HFFc6 (cell line): ENCODE results near the gene KCNIP4. TPM values are rescaled to one million over a fixed set of nuclear protein-coding genes. Genes with fewer than 3 reads are reported as not detected.

Source experiments
- DNase-seq: peaks from one replicate; pipeline ENCODE4 v3.0.0-alpha.2; 2018
- H3K27ac Mint-ChIP-seq: 2 replicates; pipeline ENCODE4 v1.8.0; 2020; ENCODE audit warnings: mild to moderate bottlenecking, mixed read lengths
- H3K27me3 Mint-ChIP-seq: 2 replicates; pipeline ENCODE4 v1.8.0; 2021; ENCODE audit warnings: mild to moderate bottlenecking, moderate library complexity, mixed read lengths; ENCODE audit not compliant: insufficient read depth
- H3K36me3 Mint-ChIP-seq: 2 replicates; pipeline ENCODE4 v1.8.0; 2021; ENCODE audit warnings: low read depth, mixed read lengths
- H3K4me1 Mint-ChIP-seq: 2 replicates; pipeline ENCODE4 v1.8.0; 2020; ENCODE audit warnings: low read depth, mixed read lengths
- H3K4me3 Mint-ChIP-seq: 2 replicates; pipeline ENCODE4 v1.8.0; 2020; ENCODE audit warnings: mild to moderate bottlenecking, moderate library complexity, mixed read lengths
- H3K9me3 Mint-ChIP-seq: 2 replicates; pipeline ENCODE4 v1.8.0; 2020; ENCODE audit warnings: mild to moderate bottlenecking, mixed read lengths
- total RNA-seq, 6 experiments: library from RNA; stranded (reverse); fragmentation: NEBNext Ultra II Directional; extraction: Animal tissue kit (Norgen Biotek cat#: 25700); gene quantifications; 2 replicates in 1 of 6; 3 replicates in 5 of 6; pipeline ENCODE4 v1.2.3, GENCODE V29; 2021
- TF ChIP-seq, protein P1 (sequence below): fragments of 200-600 bp; sonication (generic); IDR thresholded peaks from 2 replicates; pipeline ENCODE4 v1.5.0; 2021; ENCODE audit warnings: antibody characterized with exemption, mild to moderate bottlenecking

KCNIP4 gene
- total RNA-seq, 6 experiments from 2014 or later: not detected

DNA sequence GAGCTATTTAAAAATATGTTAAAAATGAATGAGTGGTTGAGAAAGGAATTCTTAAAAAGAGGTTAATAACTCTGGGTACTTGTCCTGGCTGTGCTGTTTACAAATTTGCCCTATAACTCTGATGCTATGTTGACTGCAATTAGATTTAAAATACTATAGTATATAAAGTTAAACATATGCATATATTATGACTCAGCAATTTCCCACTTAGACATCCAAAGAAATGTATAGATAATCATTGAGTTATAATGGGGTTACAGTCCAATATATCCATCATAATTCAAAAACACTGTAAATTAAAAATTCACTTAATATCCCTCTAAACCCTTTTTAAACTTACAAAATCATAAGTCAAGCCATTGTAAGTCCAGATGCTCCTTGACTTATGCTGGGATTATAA, 818.0 kb downstream of the KCNIP4 start:
- H3K36me3 Mint-ChIP-seq: no peaks in the 10 kb centered on the region
- DNase-seq: no peak
- TF ChIP-seq, protein P1, sequence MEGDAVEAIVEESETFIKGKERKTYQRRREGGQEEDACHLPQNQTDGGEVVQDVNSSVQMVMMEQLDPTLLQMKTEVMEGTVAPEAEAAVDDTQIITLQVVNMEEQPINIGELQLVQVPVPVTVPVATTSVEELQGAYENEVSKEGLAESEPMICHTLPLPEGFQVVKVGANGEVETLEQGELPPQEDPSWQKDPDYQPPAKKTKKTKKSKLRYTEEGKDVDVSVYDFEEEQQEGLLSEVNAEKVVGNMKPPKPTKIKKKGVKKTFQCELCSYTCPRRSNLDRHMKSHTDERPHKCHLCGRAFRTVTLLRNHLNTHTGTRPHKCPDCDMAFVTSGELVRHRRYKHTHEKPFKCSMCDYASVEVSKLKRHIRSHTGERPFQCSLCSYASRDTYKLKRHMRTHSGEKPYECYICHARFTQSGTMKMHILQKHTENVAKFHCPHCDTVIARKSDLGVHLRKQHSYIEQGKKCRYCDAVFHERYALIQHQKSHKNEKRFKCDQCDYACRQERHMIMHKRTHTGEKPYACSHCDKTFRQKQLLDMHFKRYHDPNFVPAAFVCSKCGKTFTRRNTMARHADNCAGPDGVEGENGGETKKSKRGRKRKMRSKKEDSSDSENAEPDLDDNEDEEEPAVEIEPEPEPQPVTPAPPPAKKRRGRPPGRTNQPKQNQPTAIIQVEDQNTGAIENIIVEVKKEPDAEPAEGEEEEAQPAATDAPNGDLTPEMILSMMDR: no peak
- peaks cover 14% of the 10 kb centered on the region for H3K9me3 Mint-ChIP-seq
- H3K4me1 Mint-ChIP-seq: no peaks in the 10 kb centered on the region
- no peak overlapping the region for H3K27ac Mint-ChIP-seq
- H3K27me3 Mint-ChIP-seq: no peaks in the 10 kb centered on the region
- H3K4me3 Mint-ChIP-seq: no peak overlapping the region

DNA sequence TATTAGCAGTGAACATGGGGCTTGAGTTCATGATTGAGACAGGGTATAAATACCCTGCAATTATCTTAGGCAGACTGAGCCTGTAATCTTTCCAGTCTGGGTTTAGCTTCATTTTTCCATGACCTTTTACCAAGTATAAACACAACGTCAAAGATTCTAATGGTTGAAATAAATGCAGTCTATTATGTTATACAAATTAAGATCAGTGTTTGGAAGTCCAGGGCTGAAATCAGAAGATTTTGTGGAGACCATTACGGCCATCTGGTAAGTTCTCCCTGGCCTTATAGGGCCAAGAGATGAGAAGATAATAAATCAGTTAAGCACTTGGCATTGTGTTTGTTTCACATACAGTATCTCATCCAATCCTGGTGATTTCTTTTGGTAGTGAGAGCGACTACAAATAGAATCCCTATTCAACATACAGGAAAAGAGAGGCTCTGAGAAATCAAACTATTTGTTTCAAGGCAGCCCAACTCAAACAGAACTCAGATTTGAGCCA, 822.5 kb downstream of the KCNIP4 start:
- no peak overlapping the region for H3K4me3 Mint-ChIP-seq
- H3K27ac Mint-ChIP-seq: no peak overlapping the region
- TF ChIP-seq, protein P1: no peak
- no peaks in the 10 kb centered on the region for H3K4me1 Mint-ChIP-seq
- H3K9me3 Mint-ChIP-seq: peaks cover 34% of the 10 kb centered on the region
- H3K36me3 Mint-ChIP-seq: no peaks in the 10 kb centered on the region
- no peaks in the 10 kb centered on the region for H3K27me3 Mint-ChIP-seq
- DNase-seq: no peak

DNA sequence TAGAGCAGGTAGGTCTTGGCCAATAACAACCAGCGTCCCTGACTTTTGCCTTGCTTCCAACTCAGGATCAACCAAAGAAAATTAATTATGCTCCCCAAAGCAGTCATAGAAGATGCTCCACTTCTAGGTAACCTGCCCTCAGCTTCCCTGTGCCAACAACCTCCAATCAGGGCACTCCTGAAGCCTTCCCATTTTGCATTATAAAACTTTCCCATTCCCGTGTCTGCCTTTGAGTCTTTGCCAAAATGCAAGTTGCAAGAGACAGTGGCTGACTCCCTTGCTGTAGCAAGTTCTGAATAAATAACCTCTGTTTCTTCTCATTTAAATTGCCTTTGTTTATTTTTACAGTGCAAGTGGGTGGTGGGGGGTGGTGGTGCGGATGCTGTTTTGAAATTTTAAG, 830.3 kb downstream of the KCNIP4 start:
- TF ChIP-seq, protein P1: no peak
- peaks cover 34% of the 10 kb centered on the region for H3K9me3 Mint-ChIP-seq
- H3K27ac Mint-ChIP-seq: no peak overlapping the region
- DNase-seq: no peak
- no peaks in the 10 kb centered on the region for H3K27me3 Mint-ChIP-seq
- H3K4me3 Mint-ChIP-seq: no peak overlapping the region
- H3K4me1 Mint-ChIP-seq: no peaks in the 10 kb centered on the region
- no peaks in the 10 kb centered on the region for H3K36me3 Mint-ChIP-seq

GRCh38 chr4:21117541-21118180, 830.9 kb downstream of the KCNIP4 start:
- DNase-seq: no peak
- H3K27ac Mint-ChIP-seq: no peak overlapping the region
- H3K27me3 Mint-ChIP-seq: no peaks in the 10 kb centered on the region
- peaks cover 32% of the 10 kb centered on the region for H3K9me3 Mint-ChIP-seq
- H3K4me3 Mint-ChIP-seq: no peak overlapping the region
- H3K4me1 Mint-ChIP-seq: no peaks in the 10 kb centered on the region
- TF ChIP-seq, protein P1: no peak
- no peaks in the 10 kb centered on the region for H3K36me3 Mint-ChIP-seq

DNA sequence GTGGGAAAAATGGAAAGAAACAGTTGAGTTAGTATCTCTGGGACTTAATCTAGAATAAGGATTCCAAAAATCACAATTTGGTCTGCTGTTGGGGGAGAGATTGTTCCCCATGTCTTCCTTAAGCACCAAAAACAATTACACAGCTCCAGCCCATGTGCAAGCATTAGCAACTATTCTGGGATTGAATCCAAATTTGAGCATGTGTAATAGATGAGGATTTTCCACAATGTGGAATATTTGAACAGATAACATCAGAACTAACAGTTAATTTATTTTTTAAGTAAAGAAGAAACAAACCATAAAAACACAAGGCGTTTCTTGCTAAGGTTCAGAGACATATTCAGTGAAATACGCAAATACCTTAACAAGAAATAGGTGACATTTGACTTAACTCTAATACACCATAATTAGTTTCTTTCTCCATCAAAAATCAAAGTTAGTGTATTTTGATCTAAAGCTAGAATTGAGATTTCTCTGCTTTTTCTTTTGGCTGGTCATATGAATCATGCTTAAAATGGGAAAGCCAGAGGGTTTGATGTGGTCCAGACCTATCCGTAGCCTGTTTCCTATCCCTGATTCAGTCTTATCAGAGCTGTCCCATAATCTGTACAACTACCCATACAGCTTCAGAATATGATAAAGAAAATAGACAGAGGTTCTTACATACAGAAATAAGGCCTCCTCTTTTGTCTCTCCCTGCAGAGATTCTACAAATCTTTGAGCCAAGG, 834.9 kb downstream of the KCNIP4 start:
- no peak overlapping the region for H3K27ac Mint-ChIP-seq
- H3K9me3 Mint-ChIP-seq: peaks cover 29% of the 10 kb centered on the region
- no peaks in the 10 kb centered on the region for H3K4me1 Mint-ChIP-seq
- H3K36me3 Mint-ChIP-seq: no peaks in the 10 kb centered on the region
- H3K4me3 Mint-ChIP-seq: no peak overlapping the region
- no peaks in the 10 kb centered on the region for H3K27me3 Mint-ChIP-seq
- DNase-seq: peak; percentile 31
- TF ChIP-seq, protein P1: no peak
